Measurements from ENCODE around the gene PPP1R12C. TPM values are rescaled to one million over a fixed set of nuclear protein-coding genes. Genes with fewer than 3 reads are reported as not detected.

Gene PPP1R12C
- total RNA-seq: 100 to 1,000 TPM in 1 of 4 donors, 10 to 100 TPM in 3; 40.0 to 110 (median 76.1) TPM

- peaks cover 36 to 51% of the 10 kb centered on the region in 2 donors for H3K4me1 ChIP-seq
- no peaks in the 10 kb centered on the region for H3K27me3 ChIP-seq
- no peak for TF ChIP-seq CTCF (IDR thresholded peaks at IDR 0.05)
- TF ChIP-seq POLR2A (IDR thresholded peaks at IDR 0.05): no peak
- H3K27ac ChIP-seq: peak within 1 kb of the TSS; percentile 35 to 72 (median 69)
- peak within 1 kb of the TSS; percentile 75 to 91 (median 77) for H3K4me3 ChIP-seq (replicated peaks in 1 of 3)
- H3K36me3 ChIP-seq: peaks cover 0 to 3% of the 10 kb centered on the region in 2 donors
- DNase-seq: peak; percentile 23 to 31
- H3K9me3 ChIP-seq: no peaks in the 10 kb centered on the region
- WGBS, 2 donors: 0 to 1% methylated on average over 14 to 27 of the region's 97 CpGs
- intact Hi-C loops (cut with DNase I): no loop called here
Observed at GRCh38 chr19:55116859-55117662, at the start of gene PPP1R12C. TSS of gene PPP1R12C (minus strand) at chr19:55117637. CDS start at chr19:55117543, 94 bp downstream.

GRCh38 chr19:55166530-55167268, 49.3 kb upstream of the PPP1R12C start, which contains the start of gene DNAAF3:
TSS of gene DNAAF3 (minus strand) at chr19:55166613. CDS start at chr19:55166413, 200 bp downstream.
- peak; percentile 96 to 98 for DNase-seq
- Histone ChIP-seq H3K9me3 (no peaks in the 10 kb centered on the region), H3K36me3 (no peaks in the 10 kb centered on the region), H3K4me3 (replicated peaks in 1 of 3) (peak within 1 kb of the TSS in 2 of 3 donors; percentile 24 to 49), H3K27ac (no peak within 1 kb of the TSS), H3K4me1 (peaks cover 6 to 8% of the 10 kb centered on the region in 2 donors), H3K27me3 (peaks cover 4% of the 10 kb centered on the region)
- peak in 3 of 6 experiments; percentile 8 to 35 (median 30) for TF ChIP-seq CTCF (IDR thresholded peaks at IDR 0.05)
- no peak for TF ChIP-seq POLR2A (IDR thresholded peaks at IDR 0.05)
- 1 to 4% methylated on average over 33 of the region's 33 CpGs for WGBS, 2 donors
- intact Hi-C loops (cut with DNase I): no loop called here

- TF ChIP-seq POLR2A (IDR thresholded peaks at IDR 0.05): no peak
- TF ChIP-seq CTCF (IDR thresholded peaks at IDR 0.05): peak in 4 of 6 experiments; percentile 17 to 31 (median 26)
- Histone ChIP-seq H3K4me3 (replicated peaks in 1 of 3) (peak overlapping the region in 2 of 3 donors; percentile 24 to 49), H3K9me3 (no peaks in the 10 kb centered on the region), H3K27me3 (peaks cover 8% of the 10 kb centered on the region), H3K27ac (no peak overlapping the region), H3K4me1 (peaks cover 6 to 8% of the 10 kb centered on the region in 2 donors), H3K36me3 (no peaks in the 10 kb centered on the region)
- intact Hi-C loops (cut with DNase I): no loop called here
- DNase-seq: peak; percentile 45 to 75
- 0 to 2% methylated on average over 27 to 33 of the region's 34 CpGs for WGBS, 2 donors
Observed at GRCh38 chr19:55165952-55166529, 48.6 kb upstream of the PPP1R12C start.

GRCh38 chr19:55161571-55162322, 44.3 kb upstream of the PPP1R12C start:
- intact Hi-C loops (cut with DNase I): no loop called here

More at GRCh38 chr19:55161571-55162322, 44.3 kb upstream of the PPP1R12C start:
- H3K9me3 ChIP-seq: no peaks in the 10 kb centered on the region
- no peaks in the 10 kb centered on the region for H3K36me3 ChIP-seq
- no peak for DNase-seq
- no peak overlapping the region for H3K4me3 ChIP-seq (replicated peaks in 1 of 3)
- H3K27ac ChIP-seq: no peak overlapping the region
- 27 to 44% methylated on average over 26 to 32 of the region's 61 CpGs for WGBS, 2 donors
- no peaks in the 10 kb centered on the region for H3K4me1 ChIP-seq
- peaks cover 9% of the 10 kb centered on the region for H3K27me3 ChIP-seq
- TF ChIP-seq POLR2A (IDR thresholded peaks at IDR 0.05): no peak
- TF ChIP-seq CTCF (IDR thresholded peaks at IDR 0.05): no peak
